OCI-LY7 (cell line): ENCODE measurements around the gene EEIG2.

Experiments used
- EZH2phosphoT487 ChIP-seq: fragments of 200-600 bp; sonication (generic); IDR thresholded peaks from 2 replicates; pipeline ENCODE4 v1.6.1; 2018; ENCODE audit warnings: low read depth, borderline replicate concordance, mild to moderate bottlenecking, mixed run types, antibody characterized with exemption, low read length, moderate library complexity, mixed read lengths
- TF ChIP-seq, protein P1 (sequence below): fragments of 200-600 bp; sonication (generic); conservative IDR thresholded peaks from 2 replicates; pipeline ENCODE4 v1.5.1; 2014; ENCODE audit warnings: mild to moderate bottlenecking, antibody characterized with exemption, low read length, moderate library complexity, mixed read lengths

DNA sequence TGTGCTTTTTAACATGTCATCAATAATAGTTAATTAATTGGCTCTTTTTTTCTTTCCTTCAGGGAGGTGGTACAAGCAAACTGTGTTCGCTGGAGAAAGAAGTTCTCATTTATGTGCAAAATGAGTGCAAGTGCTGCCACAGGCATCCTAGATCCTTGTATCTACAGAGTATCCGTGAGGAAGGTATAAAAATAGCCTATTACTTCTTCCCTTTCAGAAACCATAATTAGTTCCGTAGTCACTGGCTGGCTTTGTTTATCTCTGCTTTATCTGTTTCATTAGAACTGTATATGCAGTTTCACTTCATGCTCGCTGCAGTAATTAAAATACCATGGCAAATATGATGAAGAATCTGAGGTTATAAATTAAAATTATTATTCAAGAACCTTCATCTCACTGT is 40.6 kb downstream of the EEIG2 start:
- TF ChIP-seq, protein P1, sequence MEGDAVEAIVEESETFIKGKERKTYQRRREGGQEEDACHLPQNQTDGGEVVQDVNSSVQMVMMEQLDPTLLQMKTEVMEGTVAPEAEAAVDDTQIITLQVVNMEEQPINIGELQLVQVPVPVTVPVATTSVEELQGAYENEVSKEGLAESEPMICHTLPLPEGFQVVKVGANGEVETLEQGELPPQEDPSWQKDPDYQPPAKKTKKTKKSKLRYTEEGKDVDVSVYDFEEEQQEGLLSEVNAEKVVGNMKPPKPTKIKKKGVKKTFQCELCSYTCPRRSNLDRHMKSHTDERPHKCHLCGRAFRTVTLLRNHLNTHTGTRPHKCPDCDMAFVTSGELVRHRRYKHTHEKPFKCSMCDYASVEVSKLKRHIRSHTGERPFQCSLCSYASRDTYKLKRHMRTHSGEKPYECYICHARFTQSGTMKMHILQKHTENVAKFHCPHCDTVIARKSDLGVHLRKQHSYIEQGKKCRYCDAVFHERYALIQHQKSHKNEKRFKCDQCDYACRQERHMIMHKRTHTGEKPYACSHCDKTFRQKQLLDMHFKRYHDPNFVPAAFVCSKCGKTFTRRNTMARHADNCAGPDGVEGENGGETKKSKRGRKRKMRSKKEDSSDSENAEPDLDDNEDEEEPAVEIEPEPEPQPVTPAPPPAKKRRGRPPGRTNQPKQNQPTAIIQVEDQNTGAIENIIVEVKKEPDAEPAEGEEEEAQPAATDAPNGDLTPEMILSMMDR, result no peak
- no peak for TF ChIP-seq EZH2phosphoT487
